GM20000 (cell line): ENCODE results near the gene PLOD3.
A peak's percentile ranks its signal among the peaks of the same experiment; 100 is the strongest.

Experiments used
- DNase-seq: peaks from one replicate; pipeline ENCODE4 v3.0.0; 2012; ENCODE audit warnings: low spot score
- TF ChIP-seq, protein P1 (sequence below): IDR thresholded peaks from 2 replicates; pipeline ENCODE4 v1.5.1; 2012; ENCODE audit warnings: mild to moderate bottlenecking, control low read depth; ENCODE audit errors: extremely low read depth, missing control alignments

Gene PLOD3

GRCh38 chr7:101250324-101250723, 32.9 kb upstream of the PLOD3 start:
- TF ChIP-seq, protein P1, sequence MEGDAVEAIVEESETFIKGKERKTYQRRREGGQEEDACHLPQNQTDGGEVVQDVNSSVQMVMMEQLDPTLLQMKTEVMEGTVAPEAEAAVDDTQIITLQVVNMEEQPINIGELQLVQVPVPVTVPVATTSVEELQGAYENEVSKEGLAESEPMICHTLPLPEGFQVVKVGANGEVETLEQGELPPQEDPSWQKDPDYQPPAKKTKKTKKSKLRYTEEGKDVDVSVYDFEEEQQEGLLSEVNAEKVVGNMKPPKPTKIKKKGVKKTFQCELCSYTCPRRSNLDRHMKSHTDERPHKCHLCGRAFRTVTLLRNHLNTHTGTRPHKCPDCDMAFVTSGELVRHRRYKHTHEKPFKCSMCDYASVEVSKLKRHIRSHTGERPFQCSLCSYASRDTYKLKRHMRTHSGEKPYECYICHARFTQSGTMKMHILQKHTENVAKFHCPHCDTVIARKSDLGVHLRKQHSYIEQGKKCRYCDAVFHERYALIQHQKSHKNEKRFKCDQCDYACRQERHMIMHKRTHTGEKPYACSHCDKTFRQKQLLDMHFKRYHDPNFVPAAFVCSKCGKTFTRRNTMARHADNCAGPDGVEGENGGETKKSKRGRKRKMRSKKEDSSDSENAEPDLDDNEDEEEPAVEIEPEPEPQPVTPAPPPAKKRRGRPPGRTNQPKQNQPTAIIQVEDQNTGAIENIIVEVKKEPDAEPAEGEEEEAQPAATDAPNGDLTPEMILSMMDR, result no peak
- DNase-seq, result peak; percentile 51

DNA sequence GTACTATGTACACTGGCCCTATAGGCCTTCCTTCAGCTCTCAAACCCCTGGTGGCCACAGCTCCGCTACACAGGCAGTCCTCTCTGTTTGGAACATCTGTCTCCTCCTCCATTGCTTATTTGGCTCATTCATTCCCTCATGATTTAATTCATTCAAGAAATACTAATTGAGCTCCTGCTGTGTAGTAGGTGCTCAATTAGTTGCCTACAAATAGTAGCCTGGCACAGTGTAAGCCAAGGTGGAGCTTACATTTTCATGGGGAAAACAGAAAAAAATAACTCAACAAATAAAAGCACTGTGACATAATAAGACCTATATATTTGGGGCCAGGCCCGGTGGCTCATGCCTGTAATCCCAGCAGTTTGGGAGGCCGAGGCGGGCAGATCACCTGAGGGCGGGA, 30.9 kb upstream of the PLOD3 start:
- TF ChIP-seq, protein P1, result no peak
- no peak for DNase-seq

DNA sequence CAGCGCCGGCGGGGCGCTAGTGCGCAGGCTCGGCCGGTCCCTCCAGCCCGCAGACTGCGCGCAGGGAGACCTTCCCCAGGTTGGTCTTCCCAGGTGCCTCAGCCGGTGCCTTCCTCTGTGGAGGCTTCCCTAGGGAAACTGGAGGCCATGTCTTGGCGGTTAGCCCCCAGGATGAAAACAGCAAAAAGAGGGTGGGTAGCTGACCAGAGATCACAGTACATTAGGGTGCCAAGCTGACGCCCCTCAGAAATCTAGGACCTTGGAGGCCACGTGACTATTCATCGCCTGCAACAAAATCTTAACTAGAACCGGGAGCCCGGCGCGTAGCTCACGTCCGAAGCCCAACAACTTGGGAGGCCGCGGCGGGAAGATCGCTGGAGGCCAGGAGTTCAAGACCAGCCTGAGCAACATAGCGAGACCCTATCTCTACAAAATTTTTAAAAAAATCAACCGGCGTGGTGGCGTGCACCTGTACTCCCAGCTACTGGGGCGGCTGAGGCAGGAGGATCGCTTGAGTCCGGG, 27.8 kb upstream of the PLOD3 start:
- peak; percentile 8 for DNase-seq
- TF ChIP-seq, protein P1, result no peak

DNA sequence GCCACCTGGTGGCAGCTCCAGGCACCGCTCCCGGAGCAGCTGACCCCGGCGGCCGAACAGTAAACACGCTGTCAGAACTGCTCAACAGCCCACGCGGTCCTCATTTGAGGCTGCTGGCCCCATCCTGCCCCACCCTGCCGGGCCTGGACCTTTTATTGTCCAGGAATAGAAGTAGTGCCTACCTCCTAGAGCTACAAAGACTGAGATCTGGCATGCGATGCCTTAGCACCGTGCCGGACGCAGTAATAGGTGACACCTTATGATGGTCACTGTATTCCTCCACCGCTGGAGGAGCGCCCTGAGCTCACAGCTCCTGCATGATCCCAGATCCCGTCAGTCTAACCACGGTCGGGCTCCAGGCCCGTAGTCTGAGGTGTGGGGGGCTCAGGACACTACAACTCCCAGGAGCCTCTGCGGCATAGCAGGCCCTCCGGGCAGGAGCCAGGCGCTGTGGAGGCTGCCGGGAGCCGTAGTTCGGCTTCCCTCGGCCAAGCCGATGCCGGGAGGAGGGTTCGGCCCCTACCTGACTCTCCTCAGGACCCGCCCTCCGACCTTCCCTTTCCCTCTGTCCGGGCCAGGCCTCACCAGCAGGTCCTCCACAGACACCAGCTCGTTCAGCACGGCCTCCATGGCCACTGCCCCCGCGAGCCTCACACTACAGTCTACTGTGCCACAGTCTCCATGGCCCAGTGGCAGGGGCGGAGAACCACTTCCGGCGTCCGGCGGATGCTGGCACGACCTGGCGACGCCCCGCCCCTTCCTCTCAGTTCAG, 27.2 kb upstream of the PLOD3 start, which contains the start of gene FIS1:
TSS of gene FIS1 (minus strand) at position 707 of the 772 bp plus-strand sequence. CDS start at position 630, 77 bp downstream.
- TF ChIP-seq, protein P1, result peak; percentile 92
- DNase-seq, result peak; percentile 90

DNA sequence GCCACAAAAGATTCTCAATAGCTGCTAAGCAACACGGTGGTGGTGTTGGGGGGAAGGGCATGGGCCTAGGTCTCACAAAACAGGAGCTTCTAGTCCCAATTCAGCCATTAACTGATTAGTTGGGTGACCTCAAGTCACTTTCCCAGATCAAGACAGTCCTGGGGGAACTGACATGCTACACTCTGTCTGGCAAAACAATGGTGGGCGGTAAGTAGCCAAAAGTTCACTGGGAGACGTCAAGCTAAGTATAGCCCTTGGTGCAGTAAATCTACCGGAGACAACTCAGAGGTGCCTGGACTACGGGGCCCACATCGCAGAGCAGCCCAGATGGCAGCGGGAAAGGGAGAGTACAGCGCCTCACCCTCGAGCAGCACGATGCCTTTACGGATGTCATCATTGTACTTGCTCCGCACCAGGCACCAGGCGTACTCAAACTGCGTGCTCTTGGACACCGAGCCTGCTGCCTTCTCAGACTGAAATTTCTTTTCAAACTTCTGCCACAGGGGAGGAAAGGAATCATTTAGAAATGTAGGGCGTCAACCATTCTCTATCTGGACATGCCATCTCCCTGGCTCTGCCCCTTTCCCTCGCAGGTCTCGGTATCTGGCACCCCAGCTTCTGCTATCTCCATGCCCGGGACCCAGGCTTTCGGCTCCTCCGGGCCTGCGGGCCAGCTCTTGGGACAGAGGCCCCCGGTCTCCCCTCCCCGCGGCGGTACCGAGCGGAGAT, 26.4 kb upstream of the PLOD3 start:
- TF ChIP-seq, protein P1, result no peak
- DNase-seq, result peak; percentile 13

- TF ChIP-seq, protein P1, result no peak
- peak; percentile 3 for DNase-seq
Observed at GRCh38 chr7:101241443-101242349, 24.3 kb upstream of the PLOD3 start.
